DND-41 (cell line): ENCODE data around the gene KIF4A.
A peak's percentile ranks its signal among the peaks of the same experiment; 100 is the strongest.

Source experiments
- CTCF ChIP-seq: IDR thresholded peaks from 2 replicates; pipeline ENCODE4 v1.5.1; 2012; ENCODE audit warnings: borderline replicate concordance, low read length, moderate library complexity, mild to moderate bottlenecking; ENCODE audit not compliant: poor library complexity, severe bottlenecking; ENCODE audit errors: extremely low read depth
- EZH2 ChIP-seq: IDR thresholded peaks from 3 replicates; pipeline ENCODE4 v1.6.1; 2012; ENCODE audit warnings: borderline replicate concordance, low read depth, mild to moderate bottlenecking, moderate library complexity, low read length, inconsistent platforms; ENCODE audit not compliant: severe bottlenecking

- TF ChIP-seq CTCF, result peak; percentile 27
- no peak for TF ChIP-seq EZH2
These were observed 162.3 kb downstream of the KIF4A start for GRCh38 chrX:70452143-70452733.
